NCI-H1105 (cell line): ENCODE measurements around the gene SEPTIN3.

Source experiments
- DNase-seq: peaks from one replicate; lab custom pipeline; 2025; lab: John Stamatoyannopoulos, UW

SEPTIN3 gene

GRCh38 chr22:42016111-42016510, 46.9 kb downstream of the SEPTIN3 start:
- DNase-seq: no peak

GRCh38 chr22:42018224-42018623, 49.0 kb downstream of the SEPTIN3 start:
- no peak for DNase-seq
